ENCODE measurements around the gene SCAMP2. TPM values are rescaled to one million over a fixed set of nuclear protein-coding genes. Genes with fewer than 3 reads are reported as not detected.
A peak's percentile ranks its signal among the peaks of the same experiment; 100 is the strongest.
"Not testable (repeated sequence)": the region's sequence is repeated elsewhere in the genome, so short reads cannot be mapped to it uniquely, and the experiment has no call there.

SCAMP2 gene
- total RNA-seq, 2 donors from 2014 or later: 33.5 to 36.9 TPM

GRCh38 chr15:74889390-74889882 is 16.3 kb upstream of the SCAMP2 start:
- DNase-seq (peak in 3 of 4 donors; percentile 23 to 40 (median 35)), ATAC-seq (no peak)
- peaks cover 38% of the 10 kb centered on the region for H3K4me1 ChIP-seq
- intact Hi-C loops (cut with DNase I): no loop called here
- H3K36me3 ChIP-seq (replicated peaks in 1 of 2; ENCODE audit: insufficient read depth in 1 of 2, low read depth in 2 of 2): no peaks in the 10 kb centered on the region
- 36 to 53% methylated on average over 8 of the region's 8 CpGs for WGBS, 2 donors
- TF ChIP-seq CTCF (IDR thresholded peaks at IDR 0.05) (no peak), POLR2A (IDR thresholded peaks at IDR 0.05) (no peak)
- peak overlapping the region; percentile 72 to 85 (median 78) for H3K27ac ChIP-seq
- no peaks in the 10 kb centered on the region for H3K9me3 ChIP-seq
- no peaks in the 10 kb centered on the region for H3K27me3 ChIP-seq
- H3K4me3 ChIP-seq: peak overlapping the region in 1 of 2 donors; percentile 98

GRCh38 chr15:74888716-74889115 is 15.6 kb upstream of the SCAMP2 start:
- Histone ChIP-seq H3K27me3 (no peaks in the 10 kb centered on the region), H3K4me3 (no peak overlapping the region), H3K9me3 (no peaks in the 10 kb centered on the region), H3K36me3 (replicated peaks in 1 of 2; ENCODE audit: insufficient read depth in 1 of 2, low read depth in 2 of 2) (no peaks in the 10 kb centered on the region), H3K4me1 (peaks cover 38% of the 10 kb centered on the region), H3K27ac (no peak overlapping the region)
- ATAC-seq (no peak), DNase-seq (no peak)
- 94 to 100% methylated on average over 3 to 4 of the region's 4 CpGs for WGBS, 2 donors
- TF ChIP-seq POLR2A (IDR thresholded peaks at IDR 0.05) (no peak), CTCF (IDR thresholded peaks at IDR 0.05) (no peak)
- intact Hi-C loops (cut with DNase I): no loop called here

GRCh38 chr15:74887537-74888193 is 14.5 kb upstream of the SCAMP2 start:
- H3K36me3 ChIP-seq (replicated peaks in 1 of 2; ENCODE audit: insufficient read depth in 1 of 2, low read depth in 2 of 2); H3K9me3 ChIP-seq; DNase-seq; ATAC-seq; intact Hi-C loops (cut with DNase I); H3K27ac ChIP-seq; H3K4me3 ChIP-seq; H3K27me3 ChIP-seq: not testable (repeated sequence)
- WGBS, 2 donors: 68 to 82% methylated on average over 10 of the region's 10 CpGs
- peaks cover 31% of the 10 kb centered on the region for H3K4me1 ChIP-seq

GRCh38 chr15:74885461-74885860 is 12.3 kb upstream of the SCAMP2 start:
- no peak for ATAC-seq
- no peaks in the 10 kb centered on the region for H3K9me3 ChIP-seq
- TF ChIP-seq POLR2A (IDR thresholded peaks at IDR 0.05) (no peak), CTCF (IDR thresholded peaks at IDR 0.05) (no peak)
- no peaks in the 10 kb centered on the region for H3K27me3 ChIP-seq
- peaks cover 9% of the 10 kb centered on the region for H3K4me1 ChIP-seq
- intact Hi-C loops (cut with DNase I): no loop called here
- H3K36me3 ChIP-seq (replicated peaks in 1 of 2; ENCODE audit: insufficient read depth in 1 of 2, low read depth in 2 of 2): no peaks in the 10 kb centered on the region
- H3K27ac ChIP-seq: no peak overlapping the region
- H3K4me3 ChIP-seq: no peak overlapping the region
- WGBS, 2 donors: 66 to 74% methylated on average over 5 of the region's 5 CpGs
- no peak for DNase-seq

- ATAC-seq (no peak), DNase-seq (no peak)
- H3K9me3 ChIP-seq: no peaks in the 10 kb centered on the region
- peaks cover 5% of the 10 kb centered on the region for H3K4me1 ChIP-seq
- H3K27ac ChIP-seq: no peak overlapping the region
- H3K27me3 ChIP-seq: no peaks in the 10 kb centered on the region
- TF ChIP-seq CTCF (IDR thresholded peaks at IDR 0.05) (no peak), POLR2A (IDR thresholded peaks at IDR 0.05) (no peak)
- WGBS, 2 donors: 81 to 82% methylated on average over 4 of the region's 4 CpGs
- no peak overlapping the region for H3K4me3 ChIP-seq
- intact Hi-C loops (cut with DNase I): no loop called here
- no peaks in the 10 kb centered on the region for H3K36me3 ChIP-seq (replicated peaks in 1 of 2; ENCODE audit: insufficient read depth in 1 of 2, low read depth in 2 of 2)
These were observed 11.5 kb upstream of the SCAMP2 start for GRCh38 chr15:74884428-74885223.
